H1 (cell line): ENCODE results near the gene ADK. TPM values are rescaled to one million over a fixed set of nuclear protein-coding genes. Genes with fewer than 3 reads are reported as not detected.

Experiments used
- BRCA1 ChIP-seq: IDR thresholded peaks from 2 replicates; pipeline ENCODE4 v1.6.1; 2012; ENCODE audit warnings: low read depth, low read length, improper control_type of control experiment
- CHD2 ChIP-seq: IDR thresholded peaks from 2 replicates; pipeline ENCODE4 v1.6.1; 2012; ENCODE audit warnings: low read length, improper control_type of control experiment
- CHD7 ChIP-seq: fragments of 300-600 bp; sonication (generic); IDR thresholded peaks from 2 replicates; pipeline ENCODE4 v1.7.1; 2012; ENCODE audit warnings: low read length, moderate library complexity, mild to moderate bottlenecking, inconsistent platforms; ENCODE audit not compliant: insufficient replicate concordance
- CREB1 ChIP-seq: IDR thresholded peaks from 2 replicates; pipeline ENCODE4 v1.6.1; 2012; ENCODE audit warnings: inconsistent platforms
- EP300 ChIP-seq, 2 experiments: IDR thresholded peaks; 1 replicate in 1 of 2; 2 replicates in 1 of 2; pipeline ENCODE4 v1.6.1; 2011 to 2012; ENCODE audit warnings: low read depth in 2 of 2, low read length in 2 of 2, mild to moderate bottlenecking in 2 of 2, borderline replicate concordance in 1 of 2, inconsistent platforms in 1 of 2, moderate library complexity in 1 of 2
- NANOG ChIP-seq: IDR thresholded peaks from 2 replicates; pipeline ENCODE4 v1.6.1; 2011; ENCODE audit warnings: low read length, low read depth, mild to moderate bottlenecking, inconsistent platforms; ENCODE audit not compliant: insufficient read depth, poor library complexity, severe bottlenecking
- NRF1 ChIP-seq: IDR thresholded peaks from 2 replicates; pipeline ENCODE4 v1.6.1; 2011; ENCODE audit warnings: mild to moderate bottlenecking, low read depth, low read length, improper control_type of control experiment
- POLR2AphosphoS5 ChIP-seq: IDR thresholded peaks from 2 replicates; pipeline ENCODE4 v1.6.1; 2011; ENCODE audit warnings: low read depth, low read length
- POU5F1 ChIP-seq: IDR thresholded peaks from 2 replicates; pipeline ENCODE4 v1.6.1; 2011; ENCODE audit warnings: low read depth, mild to moderate bottlenecking, low read length, moderate library complexity
- RBBP5 ChIP-seq: IDR thresholded peaks from 2 replicates; pipeline ENCODE4 v1.7.1; 2012; ENCODE audit warnings: low read depth, mild to moderate bottlenecking, inconsistent platforms, low read length, moderate library complexity, borderline replicate concordance
- SIRT6 ChIP-seq: IDR thresholded peaks from one replicate; pipeline ENCODE4 v1.7.1; 2012; ENCODE audit warnings: low read length, inconsistent platforms
- polyA plus RNA-seq, 7 experiments: library from polyadenylated mRNA; depleted of rRNA in 3 of 7; stranded (reverse) in 5 of 7; unstranded in 2 of 7; fragments of >200 nt in 5 of 7; fragments of 200-250 nt in 2 of 7; gene quantifications; 1 replicate in 5 of 7; 2 replicates in 1 of 7; 4 replicates in 1 of 7; pipeline versions ENCODE4 v1.2.1 to v1.2.3, GENCODE V29; 2011 to 2013; ENCODE audit warnings: missing spikeins in 2 of 7, mixed read lengths in 2 of 7
- total RNA-seq: library from RNA; stranded (reverse); fragmentation: NEBNext Ultra II Directional; extraction: Animal tissue kit (Norgen Biotek cat#: 25700); gene quantifications from 2 replicates; pipeline ENCODE4 v1.2.1, GENCODE V29; 2021

The ADK gene
- total and polyA plus RNA-seq, 2 of the 8 experiments (the other 6 are each of a cell fraction or from before 2014, with no cell fraction given): 12.3 to 42.4 TPM

DNA sequence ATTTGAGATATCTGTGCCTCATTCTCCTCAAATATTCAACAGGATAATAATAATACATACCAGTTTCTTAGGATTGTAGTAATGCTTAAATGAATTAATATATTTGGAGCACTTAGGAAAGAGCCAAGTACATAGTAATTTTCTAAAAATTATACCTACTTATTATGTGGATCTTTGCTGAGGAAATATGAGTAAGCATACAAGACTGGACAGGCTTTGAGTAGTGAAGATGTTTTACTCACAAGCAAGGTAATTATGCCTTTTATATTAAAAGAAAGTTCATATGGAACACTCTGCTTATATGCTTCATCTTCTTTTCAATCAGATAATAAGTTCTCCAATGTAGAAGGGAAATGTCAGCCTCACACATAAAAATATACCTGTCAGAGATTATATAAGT lies 337.9 kb downstream of the ADK start (continued):
- no peak for TF ChIP-seq CHD7
- TF ChIP-seq EP300 (IDR thresholded peaks at IDR 0.05; ENCODE audit: borderline replicate concordance in 1 of 2, low read depth in 2 of 2, low read length in 2 of 2): no peak
- TF ChIP-seq POU5F1: no peak
- no peak for TF ChIP-seq NRF1
- TF ChIP-seq CHD2: no peak
- no peak for TF ChIP-seq RBBP5
- no peak for TF ChIP-seq SIRT6
- no peak for TF ChIP-seq CREB1
- no peak for TF ChIP-seq POLR2AphosphoS5
- TF ChIP-seq BRCA1: no peak
- no peak for TF ChIP-seq NANOG
